ENCODE results near the gene TTC21B.
"Not testable (repeated sequence)": the region's sequence is repeated elsewhere in the genome, so short reads cannot be mapped to it uniquely, and the experiment has no call there.

The TTC21B gene

GRCh38 chr2:165877565-165878550, 75.7 kb downstream of the TTC21B start:
- no peak for DNase-seq

- DNase-seq: no peak
These were observed 76.9 kb downstream of the TTC21B start for GRCh38 chr2:165876712-165877111.

- DNase-seq: no peak
These were observed 77.3 kb downstream of the TTC21B start for GRCh38 chr2:165876269-165876668.

- no peak for DNase-seq
These were observed 79.0 kb downstream of the TTC21B start for GRCh38 chr2:165874445-165875039.

- DNase-seq: no peak
These were observed 81.3 kb downstream of the TTC21B start for GRCh38 chr2:165872101-165872791.

GRCh38 chr2:165871025-165871424, 82.6 kb downstream of the TTC21B start:
- DNase-seq: no peak

- DNase-seq: no peak
These were observed 83.2 kb downstream of the TTC21B start for GRCh38 chr2:165870346-165870745.

- DNase-seq: no peak
These were observed 85.4 kb downstream of the TTC21B start for GRCh38 chr2:165868211-165868610.

- no peak for DNase-seq
These were observed 89.3 kb downstream of the TTC21B start for GRCh38 chr2:165864296-165864695.

- DNase-seq: no peak
These were observed 89.7 kb downstream of the TTC21B start for GRCh38 chr2:165863810-165864261.

- not testable (repeated sequence) for DNase-seq
These were observed 92.5 kb downstream of the TTC21B start for GRCh38 chr2:165861083-165861482.

GRCh38 chr2:165859723-165860122, 93.9 kb downstream of the TTC21B start:
- DNase-seq: not testable (repeated sequence)

- DNase-seq: no peak
These were observed 95.7 kb downstream of the TTC21B start for GRCh38 chr2:165857876-165858275.

GRCh38 chr2:165852394-165852793, 101.2 kb downstream of the TTC21B start:
- no peak for DNase-seq

- no peak for DNase-seq
These were observed 106.6 kb downstream of the TTC21B start for GRCh38 chr2:165847001-165847400.

- no peak for DNase-seq
These were observed 107.5 kb downstream of the TTC21B start for GRCh38 chr2:165846056-165846455.

GRCh38 chr2:165844216-165844615, 109.4 kb downstream of the TTC21B start:
- no peak for DNase-seq

- DNase-seq: no peak
These were observed 110.2 kb downstream of the TTC21B start for GRCh38 chr2:165843351-165843750.

GRCh38 chr2:165840333-165840958, 113.1 kb downstream of the TTC21B start:
- DNase-seq: no peak

GRCh38 chr2:165839610-165840009, 114.0 kb downstream of the TTC21B start:
- no peak for DNase-seq

GRCh38 chr2:165837122-165837521, 116.5 kb downstream of the TTC21B start:
- DNase-seq: no peak

- no peak for DNase-seq
These were observed 118.2 kb downstream of the TTC21B start for GRCh38 chr2:165835363-165835762.

- DNase-seq: no peak
These were observed 120.4 kb downstream of the TTC21B start for GRCh38 chr2:165833156-165833555.

Data from activated CD8-positive, alpha-beta memory T cell treated with anti-CD3 and anti-CD28 coated beads, Interleukin-2, amount 50 U/mL, for 4 hours (primary cell).